NB4 (cell line): ENCODE data around the gene LCN15.

ENCODE experiments used
- CTCF ChIP-seq: IDR thresholded peaks from one replicate; pipeline ENCODE4 v1.5.1; 2012; ENCODE audit warnings: low read depth, low read length
- POLR2A ChIP-seq: IDR thresholded peaks from 2 replicates; pipeline ENCODE4 v1.6.1; 2011; ENCODE audit warnings: mild to moderate bottlenecking; ENCODE audit not compliant: insufficient read length; ENCODE audit errors: extremely low read depth

- TF ChIP-seq CTCF (no peak), POLR2A (no peak)
These were observed 49.4 kb downstream of the LCN15 start for GRCh38 chr9:136714893-136715274.
